Glomerular endothelial cell (primary cell): ENCODE data around the gene SKIDA1. TPM values are rescaled to one million over a fixed set of nuclear protein-coding genes. Genes with fewer than 3 reads are reported as not detected.

ENCODE experiments used
- DNase-seq: peaks from one replicate; pipeline ENCODE4 v3.0.0-alpha.2; 2011; ENCODE audit warnings: low read depth, low spot score; ENCODE audit errors: extremely low read depth
- total RNA-seq: library from RNA; depleted of rRNA; stranded (reverse); fragments of >200 nt; gene quantifications from 2 replicates; pipeline ENCODE4 v1.2.3, GENCODE V29; 2015

The SKIDA1 gene
- total RNA-seq, 1 donor from 2014 or later, result 1.2 TPM

DNA sequence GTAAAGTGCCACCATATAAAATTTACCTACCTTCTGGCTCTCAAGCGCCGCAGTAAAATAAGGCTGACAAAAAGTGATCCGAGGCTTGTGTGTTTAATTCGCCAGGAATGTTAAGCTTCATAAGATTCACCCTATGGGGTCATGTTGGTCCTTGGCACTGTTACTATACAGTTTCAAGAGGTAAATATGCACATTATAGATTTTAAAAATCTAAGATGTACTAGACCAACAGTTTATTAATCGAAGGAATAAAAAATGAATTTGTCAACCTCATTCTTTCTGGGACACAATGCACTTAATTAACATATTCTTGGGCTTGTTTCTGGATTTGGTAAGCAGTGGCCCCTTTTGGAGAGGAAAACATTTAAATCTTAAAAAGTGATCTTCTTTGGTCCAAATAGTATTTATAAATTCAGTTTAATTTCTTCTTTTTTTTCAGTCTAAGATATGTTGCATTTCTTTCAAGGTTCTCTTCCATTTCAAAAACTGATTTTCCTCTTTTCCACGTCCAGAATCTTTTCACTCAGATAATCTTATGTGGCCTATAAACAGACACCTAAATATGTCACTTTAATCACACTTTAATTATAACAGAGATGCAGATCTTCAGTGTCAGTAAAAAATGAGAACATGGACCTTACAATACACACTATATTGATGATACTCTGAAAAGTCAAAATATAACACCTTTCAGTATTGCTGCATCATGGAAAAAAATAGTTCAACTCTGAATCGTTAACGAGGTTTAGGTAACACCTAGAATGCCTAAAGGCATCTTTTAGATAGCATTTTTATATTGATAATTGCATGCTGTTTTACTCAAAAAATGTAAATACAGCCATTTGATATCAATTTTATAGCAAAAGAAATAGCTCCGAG lies 3.8 kb upstream of the SKIDA1 start:
- no peak for DNase-seq

GRCh38 chr10:21528236-21529031 lies 3.0 kb upstream of the SKIDA1 start:
- no peak for DNase-seq

DNA sequence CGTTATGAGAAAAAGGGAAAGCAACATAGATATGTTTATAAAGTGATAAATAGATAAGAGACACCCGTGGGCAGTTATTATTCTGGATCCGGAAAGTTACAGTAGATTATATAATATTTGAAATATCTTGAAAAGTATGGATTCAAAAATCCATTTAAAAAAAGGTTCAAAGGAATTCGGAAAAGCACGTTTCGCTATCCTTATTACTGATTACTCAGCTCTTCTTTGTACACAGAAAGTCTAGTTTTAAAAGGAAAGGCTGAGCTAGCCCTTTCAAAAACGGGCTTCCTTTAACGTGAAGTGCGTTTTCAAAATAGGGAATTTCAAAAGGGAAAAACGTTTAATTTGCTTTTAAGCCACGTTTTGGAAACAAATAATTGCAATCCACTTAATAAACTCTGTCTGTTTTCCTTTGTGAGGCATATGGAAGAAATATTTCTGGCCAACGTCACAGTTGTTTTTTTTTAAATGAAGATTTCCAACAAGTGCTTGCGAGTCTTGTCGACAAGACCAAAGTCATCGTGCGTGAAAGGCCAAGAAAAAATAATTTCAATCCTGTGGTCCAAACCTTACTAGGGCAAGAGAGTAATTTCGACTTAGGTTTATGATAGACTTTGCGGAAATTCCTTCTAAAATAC lies 2.2 kb upstream of the SKIDA1 start:
- no peak for DNase-seq

GRCh38 chr10:21526860-21527597 lies 1.5 kb upstream of the SKIDA1 start:
- DNase-seq, result no peak

DNA sequence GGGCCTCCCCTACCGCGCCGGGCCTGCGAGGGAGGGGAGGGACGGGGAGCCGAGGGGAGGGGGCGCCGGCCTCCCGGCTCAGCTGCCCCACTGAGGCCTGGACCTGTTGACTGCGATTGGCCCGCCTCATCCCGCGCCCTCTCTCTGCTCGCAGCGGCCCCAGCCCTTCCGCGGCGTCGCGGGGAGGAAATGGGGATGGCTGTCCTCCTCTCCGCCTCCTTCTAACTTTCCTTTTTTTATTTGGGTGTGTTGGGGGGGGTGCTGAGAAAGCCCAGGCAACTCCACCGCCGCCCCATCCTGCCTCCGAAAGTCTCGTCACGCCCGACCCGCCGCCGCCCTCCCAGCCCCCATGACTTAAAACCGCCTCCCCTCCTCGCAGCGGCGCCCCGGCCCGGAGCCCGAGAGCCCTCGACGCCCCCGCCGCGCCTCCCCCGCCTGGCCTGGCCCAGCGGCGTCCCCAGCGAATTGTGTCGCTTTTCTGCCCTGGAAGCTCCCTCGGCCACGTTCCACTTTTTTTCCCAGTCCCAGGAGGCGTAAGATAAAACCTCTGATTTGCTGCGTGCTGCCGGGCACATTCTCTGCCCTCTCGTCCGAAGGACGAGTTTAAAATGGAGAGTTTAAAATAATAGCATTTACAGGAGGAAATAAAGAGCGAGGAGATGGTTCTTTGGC lies 842 bp upstream of the SKIDA1 start:
- no peak for DNase-seq

DNA sequence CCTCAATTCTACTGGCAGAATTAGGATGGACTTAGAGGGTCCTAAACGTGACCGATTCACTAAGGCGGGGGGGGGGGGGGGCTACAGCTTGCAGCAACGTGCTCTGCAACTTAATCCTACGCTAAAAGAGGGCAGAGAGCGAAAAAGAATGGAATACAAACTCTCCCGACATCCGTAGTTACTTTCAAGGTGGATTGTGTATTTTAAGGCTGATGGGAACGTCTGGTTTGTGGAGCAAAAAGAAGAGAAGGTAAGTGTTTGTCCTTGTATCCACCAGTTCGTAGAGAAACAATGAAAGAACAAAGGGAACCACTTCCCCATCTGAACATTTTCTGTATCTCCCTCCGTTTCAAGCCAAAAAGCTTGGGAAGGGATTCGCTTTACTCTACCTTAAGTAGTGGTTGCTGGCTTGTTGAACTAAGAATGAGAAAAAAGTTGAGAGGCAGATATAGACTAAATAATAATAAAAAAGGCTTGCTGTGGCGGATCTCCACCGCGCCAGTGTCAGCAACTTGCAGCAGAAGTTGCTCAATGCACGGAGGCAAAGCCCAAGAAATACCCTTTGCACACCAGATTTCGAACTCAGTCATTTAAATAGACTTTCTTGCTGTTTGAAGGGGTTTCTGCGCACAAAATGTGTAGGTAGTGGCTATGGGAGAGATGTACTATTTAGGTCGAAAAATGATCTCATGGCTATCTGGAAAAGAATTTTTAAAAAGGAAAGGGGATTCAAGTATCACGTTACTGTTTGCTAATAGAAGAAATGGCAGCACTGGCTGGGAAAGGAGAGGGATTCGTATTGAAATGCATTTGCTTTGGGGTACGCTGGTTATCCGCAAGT lies 736 bp downstream of the SKIDA1 start:
- no peak for DNase-seq

DNA sequence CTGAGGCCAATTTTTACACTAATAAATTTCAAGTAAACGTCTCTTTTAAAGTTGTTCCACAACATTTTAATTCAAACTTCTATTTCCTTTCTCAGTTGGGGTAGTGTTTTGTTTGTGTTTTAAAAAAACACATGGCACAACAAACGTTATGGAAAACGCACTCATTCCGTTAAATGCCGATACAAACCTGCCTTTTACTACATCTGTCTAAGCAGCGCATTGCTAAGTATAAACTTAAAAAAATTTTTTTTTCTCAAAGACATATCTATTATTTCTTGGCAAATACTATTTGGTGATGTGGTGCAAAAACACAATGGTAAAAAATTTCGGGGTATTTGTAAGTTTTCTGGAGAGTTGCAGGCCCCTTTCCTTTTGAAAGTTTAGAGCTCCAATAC lies 1.4 kb downstream of the SKIDA1 start:
- DNase-seq, result no peak

DNA sequence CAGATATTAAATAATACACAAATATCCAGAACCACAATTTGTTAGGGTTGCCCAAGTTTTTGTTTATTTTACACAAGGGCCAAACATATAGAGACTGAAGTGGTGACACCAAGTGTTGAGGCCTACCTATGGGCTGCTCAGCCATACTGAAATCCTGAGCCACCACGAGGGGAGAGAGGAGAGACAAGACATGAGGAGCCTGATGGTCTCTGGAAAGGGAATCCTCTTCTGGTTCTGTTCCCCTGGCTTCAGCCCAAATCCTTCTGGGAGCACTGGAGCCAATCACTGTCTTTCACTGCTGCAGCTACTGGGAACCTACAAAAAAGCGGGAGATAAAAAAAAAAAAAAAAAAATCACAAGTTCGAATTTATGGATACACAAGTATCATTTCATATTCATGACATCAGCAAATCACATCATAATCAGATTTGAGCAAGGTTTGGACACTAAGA lies 1.9 kb downstream of the SKIDA1 start:
- no peak for DNase-seq

DNA sequence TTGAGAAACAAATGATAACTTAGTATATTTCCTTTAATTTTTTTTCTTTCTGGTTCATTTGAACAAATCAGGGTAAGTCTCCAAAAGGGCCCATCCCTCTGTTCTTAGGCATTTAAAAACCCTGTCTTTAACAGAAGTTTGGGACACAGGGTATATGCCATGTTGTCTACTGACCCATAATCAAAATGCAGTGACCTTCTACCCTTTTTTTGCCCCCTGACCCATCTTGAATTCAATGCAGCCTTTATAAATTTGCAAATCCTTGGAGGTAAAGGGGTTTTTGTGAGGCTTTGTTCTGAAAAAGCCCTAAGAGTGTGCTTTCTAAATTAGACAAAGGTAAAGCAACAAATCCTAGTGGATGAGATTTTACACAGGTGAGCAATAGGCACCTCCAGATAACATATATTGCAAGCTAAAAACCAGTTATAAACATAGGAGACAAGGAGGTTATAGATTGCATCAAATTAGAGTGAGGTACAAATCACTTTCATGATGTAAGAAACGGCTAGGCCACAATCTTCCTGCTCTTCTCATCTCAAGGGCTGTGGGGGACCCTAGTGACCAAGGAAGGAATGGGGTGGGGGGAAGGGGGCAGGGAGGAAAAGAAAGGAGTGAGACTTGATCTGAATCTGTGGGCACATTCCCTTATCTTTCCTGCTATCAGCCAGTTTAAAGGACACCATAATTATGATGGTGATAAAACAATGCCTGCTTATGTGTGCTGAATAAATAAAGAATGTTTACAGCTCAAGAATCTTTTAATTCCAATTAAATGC lies 2.7 kb downstream of the SKIDA1 start:
- no peak for DNase-seq

GRCh38 chr10:21521751-21522533 lies 3.5 kb downstream of the SKIDA1 start:
- DNase-seq, result no peak

GRCh38 chr10:21520949-21521348 lies 4.5 kb downstream of the SKIDA1 start:
- no peak for DNase-seq

DNA sequence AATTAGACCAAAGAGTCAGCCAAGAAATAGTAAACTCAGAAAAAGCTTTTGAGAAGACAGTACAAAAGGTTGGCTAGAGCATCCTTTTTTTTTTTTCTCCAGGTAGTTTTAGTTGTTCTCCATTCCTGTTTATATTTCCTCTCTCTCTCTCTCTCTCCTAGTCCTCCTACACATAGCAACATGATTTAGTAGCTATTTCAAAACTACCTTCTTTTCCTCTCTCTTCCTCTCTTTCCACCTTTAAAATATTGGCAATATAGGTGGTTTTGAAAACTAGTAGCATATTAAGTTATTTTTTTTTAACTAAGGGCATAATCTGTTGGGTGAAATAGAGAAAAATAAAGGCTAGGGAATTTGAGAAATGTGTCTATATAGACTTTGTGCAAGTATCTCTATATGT lies 5.0 kb downstream of the SKIDA1 start:
- no peak for DNase-seq

DNA sequence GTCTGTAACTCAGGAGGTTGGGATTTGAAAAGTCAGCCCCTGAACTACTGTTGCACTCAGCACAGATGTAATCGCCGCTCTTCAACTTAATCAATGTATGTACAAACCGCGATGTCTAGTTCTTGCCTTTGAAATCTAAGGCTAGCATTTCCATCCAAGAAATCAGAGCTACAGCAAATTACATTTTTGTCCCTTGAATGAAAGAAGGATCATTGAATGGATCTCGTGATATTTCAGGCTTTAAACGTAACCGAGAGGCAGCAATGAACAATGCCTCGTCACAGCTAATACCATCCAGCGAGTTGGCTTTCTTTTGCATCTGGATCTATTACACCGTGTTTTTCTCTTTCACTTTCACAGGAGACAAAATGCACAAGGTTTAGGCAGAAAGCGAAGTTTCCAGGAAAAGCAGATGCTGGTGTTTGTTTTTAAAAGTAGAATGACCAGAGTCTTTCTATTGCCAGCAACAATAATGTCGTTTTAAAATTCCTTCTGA lies 5.5 kb downstream of the SKIDA1 start:
- no peak for DNase-seq

GRCh38 chr10:21519397-21519933 lies 6.0 kb downstream of the SKIDA1 start:
- no peak for DNase-seq

- DNase-seq, result no peak
Measured at GRCh38 chr10:21518641-21519396, 6.7 kb downstream of the SKIDA1 start.

- DNase-seq, result no peak
Measured at GRCh38 chr10:21518149-21518640, 7.3 kb downstream of the SKIDA1 start.
